Body of pancreas (tissue), 4 donors: ENCODE measurements around the gene GGA1.

ENCODE experiments used
- CTCF ChIP-seq, 7 experiments: fragments of 450-650 bp in 4 of 7; fragments of 200-600 bp in 3 of 7; sonication (generic) in 3 of 7; IDR thresholded peaks; one replicate each; pipeline ENCODE4 v1.5.1; 2016 to 2019; ENCODE audit warnings: antibody characterized with exemption in 7 of 7
- POLR2A ChIP-seq, 3 donors: fragments of 450-650 bp; IDR thresholded peaks; one replicate each; pipeline ENCODE4 v1.6.1; 2016; ENCODE audit warnings: antibody characterized with exemption in 3 of 3, mild to moderate bottlenecking in 2 of 3

GRCh38 chr22:37672920-37673455 is 64.4 kb downstream of the GGA1 start:
- TF ChIP-seq CTCF (IDR thresholded peaks at IDR 0.05) (no peak), POLR2A (IDR thresholded peaks at IDR 0.05) (no peak)
